ENCODE measurements around the gene MRPS15. TPM values are rescaled to one million over a fixed set of nuclear protein-coding genes. Genes with fewer than 3 reads are reported as not detected.

Gene MRPS15
- total and polyA plus RNA-seq, 2 of the 13 experiments (the other 11 are each of a cell fraction or from before 2014, with no cell fraction given) = 59.0 to 113 TPM

- TF ChIP-seq REST (IDR thresholded peaks at IDR 0.05; ENCODE audit: borderline replicate concordance in 1 of 2, low read depth in 1 of 2, low read length in 2 of 2) (peak in 1 of 2 experiments; percentile 63; a peak in 1 of 4 replicates), ZNF468 (CRISPR knock-in tag; IDR thresholded peaks at IDR 0.05) (0 out of 2 replicates have a peak, but pooled peaks have one; percentile 19), ATF4 (CRISPR knock-in tag; IDR thresholded peaks at IDR 0.05) (peak; percentile 60 to 97; a peak in 3 of 4 replicates), IRF9 (CRISPR knock-in tag; IDR thresholded peaks at IDR 0.05; ENCODE audit: borderline replicate concordance) (peak; percentile 93), GATA4 (IDR thresholded peaks at IDR 0.05; ENCODE audit: borderline replicate concordance, low read depth) (peak; percentile 44; the same call in 1 of the 2 replicates), ZBTB26 (CRISPR knock-in tag; IDR thresholded peaks at IDR 0.05; ENCODE audit: borderline replicate concordance) (peak; percentile 71), RXRB (CRISPR knock-in tag; IDR thresholded peaks at IDR 0.05; ENCODE audit: borderline replicate concordance) (peak; percentile 84), JUN (CRISPR knock-in tag; IDR thresholded peaks at IDR 0.05) (0 out of 2 replicates have a peak, but pooled peaks have one; percentile 42), SP4 (CRISPR knock-in tag; IDR thresholded peaks at IDR 0.05) (peak; percentile 91), AKAP8 (CRISPR knock-in tag; IDR thresholded peaks at IDR 0.05) (peak; percentile 90), FOXP4 (CRISPR knock-in tag; IDR thresholded peaks at IDR 0.05) (peak; percentile 67; the same call in 1 of the 2 replicates), STAT6 (CRISPR knock-in tag; IDR thresholded peaks at IDR 0.05; ENCODE audit: borderline replicate concordance) (0 out of 2 replicates have a peak, but pooled peaks have one; percentile 40), ZEB1 (IDR thresholded peaks at IDR 0.05; ENCODE audit: insufficient replicate concordance, low read depth) (peak; percentile 82), MIER2 (CRISPR knock-in tag; IDR thresholded peaks at IDR 0.05) (peak; percentile 84; the same call in 1 of the 2 replicates), KLF11 (CRISPR knock-in tag; IDR thresholded peaks at IDR 0.05) (peak; percentile 89)
Observed at GRCh38 chr1:36463803-36464604, at the start of gene MRPS15 (continued).

Data from HepG2 (cell line).